ENCODE measurements around the gene DNAJA1.

The DNAJA1 gene

DNA sequence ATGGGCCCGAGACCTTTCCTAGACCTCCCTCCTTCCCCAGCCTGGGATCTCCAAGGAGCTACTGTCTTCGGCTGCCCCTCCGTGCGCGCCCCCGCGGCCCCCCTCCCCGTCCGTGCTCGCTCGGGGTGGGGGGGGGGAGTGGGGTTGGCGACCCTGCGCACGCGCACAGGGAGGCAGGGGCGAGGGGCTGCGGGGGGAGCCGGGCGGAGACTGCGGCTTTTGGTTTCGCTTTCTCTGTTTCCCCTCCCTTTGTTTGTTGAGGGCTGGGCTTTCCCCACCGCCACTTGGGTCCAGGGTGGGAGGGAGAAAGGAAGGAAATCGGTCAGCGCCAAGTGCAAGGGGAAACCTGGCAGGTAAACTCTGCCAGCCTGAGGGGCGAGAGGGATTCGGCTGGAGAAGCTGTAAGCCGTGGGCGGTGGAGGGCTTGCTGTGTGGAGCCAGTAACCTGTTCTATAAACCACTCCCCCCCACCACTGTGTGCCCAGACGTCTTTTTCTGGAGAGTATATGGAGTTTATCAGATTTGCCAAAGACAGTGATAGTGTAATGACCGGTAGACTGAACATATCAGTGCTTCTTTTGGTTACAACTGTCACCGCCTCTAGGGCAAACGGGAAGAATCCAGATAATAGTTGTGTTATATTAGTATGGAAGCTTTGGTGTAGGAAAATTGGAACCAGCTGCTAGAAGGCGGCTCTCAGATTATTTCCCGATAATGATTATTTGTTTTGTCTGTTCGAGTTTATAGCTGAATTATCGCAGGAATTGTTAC is 684 bp downstream of the DNAJA1 start:
- peak; percentile 23 to 59 for DNase-seq (ENCODE audit: extremely low read depth in 1 of 2, low read depth in 1 of 2)

DNA sequence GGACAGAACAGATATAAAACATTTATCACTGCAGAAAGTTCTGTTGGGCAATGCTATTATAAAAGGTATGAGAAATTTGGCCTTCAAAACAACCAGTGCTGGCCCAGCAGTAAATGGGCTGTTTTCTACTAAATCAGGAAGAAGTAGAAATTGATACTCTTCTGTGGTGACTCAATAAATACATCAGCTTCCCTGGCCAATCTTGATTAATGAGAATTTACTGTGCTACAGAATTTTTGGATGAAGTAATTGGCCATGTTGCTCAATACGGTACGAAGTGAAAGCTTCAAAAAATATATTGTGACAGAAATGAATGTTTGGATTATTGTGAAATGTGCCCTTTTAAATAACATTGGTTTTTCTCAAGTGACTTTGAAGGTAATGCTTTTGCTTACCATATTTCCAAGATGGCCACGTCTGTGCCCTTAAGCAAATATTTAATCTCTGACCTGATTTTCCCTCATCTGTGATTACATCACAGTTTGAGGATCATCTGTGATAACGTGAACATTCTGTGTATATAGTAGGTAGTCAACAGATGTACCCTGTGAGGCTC is 4.2 kb downstream of the DNAJA1 start:
- no peak for DNase-seq (ENCODE audit: extremely low read depth in 1 of 2, low read depth in 1 of 2)

DNA sequence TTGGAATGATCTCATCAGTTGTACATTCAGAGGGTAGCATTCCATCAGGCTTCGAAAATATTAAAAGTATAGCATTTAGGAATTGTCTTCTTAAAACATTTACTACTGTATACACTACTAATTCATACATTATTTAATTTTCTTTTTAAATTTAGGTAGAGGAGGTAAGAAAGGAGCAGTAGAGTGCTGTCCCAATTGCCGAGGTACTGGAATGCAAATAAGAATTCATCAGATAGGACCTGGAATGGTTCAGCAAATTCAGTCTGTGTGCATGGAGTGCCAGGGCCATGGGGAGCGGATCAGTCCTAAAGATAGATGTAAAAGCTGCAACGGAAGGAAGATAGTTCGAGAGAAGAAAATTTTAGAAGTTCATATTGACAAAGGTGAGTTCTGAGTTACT is 5.2 kb downstream of the DNAJA1 start:
- DNase-seq (ENCODE audit: extremely low read depth in 1 of 2, low read depth in 1 of 2): no peak

DNA sequence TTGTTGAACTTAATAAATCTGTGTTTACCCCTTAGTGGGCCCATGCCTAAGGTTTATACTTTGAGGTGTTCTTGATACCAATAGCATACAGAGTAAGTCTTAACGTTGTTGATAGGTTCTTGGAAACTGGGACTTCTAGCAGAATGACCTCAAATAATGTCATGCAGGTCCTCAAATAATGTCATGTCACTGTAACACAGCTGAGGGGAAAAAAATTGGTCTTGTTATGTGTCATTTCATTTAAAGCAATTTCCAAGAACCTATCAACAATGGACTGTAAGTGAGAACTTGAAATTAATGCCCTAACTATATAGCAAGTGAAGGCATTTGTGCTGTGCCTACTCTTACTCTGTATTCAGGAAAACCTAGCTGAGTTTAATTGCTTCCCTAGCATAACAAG is 7.2 kb downstream of the DNAJA1 start:
- DNase-seq (ENCODE audit: extremely low read depth in 1 of 2, low read depth in 1 of 2): no peak

DNA sequence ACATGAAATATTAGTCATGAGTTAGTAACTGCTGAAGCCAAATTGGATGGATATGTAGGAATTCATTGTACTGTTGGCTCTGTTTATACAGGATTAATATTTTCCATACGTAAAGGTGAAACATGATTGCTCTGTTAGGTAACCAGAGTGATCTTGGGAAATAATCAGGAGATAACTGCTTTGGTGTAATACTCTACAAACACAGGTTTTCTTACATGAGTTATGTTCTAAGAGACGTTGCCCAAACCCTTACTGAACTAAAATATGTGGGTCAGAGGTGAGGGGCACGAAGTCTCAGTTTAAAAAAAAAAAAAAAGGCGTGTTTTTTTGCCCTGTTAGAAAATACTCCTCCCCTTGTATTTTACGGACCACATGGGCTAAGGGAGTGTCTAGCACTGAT is 7.8 kb downstream of the DNAJA1 start:
- no peak for DNase-seq (ENCODE audit: extremely low read depth in 1 of 2, low read depth in 1 of 2)

DNA sequence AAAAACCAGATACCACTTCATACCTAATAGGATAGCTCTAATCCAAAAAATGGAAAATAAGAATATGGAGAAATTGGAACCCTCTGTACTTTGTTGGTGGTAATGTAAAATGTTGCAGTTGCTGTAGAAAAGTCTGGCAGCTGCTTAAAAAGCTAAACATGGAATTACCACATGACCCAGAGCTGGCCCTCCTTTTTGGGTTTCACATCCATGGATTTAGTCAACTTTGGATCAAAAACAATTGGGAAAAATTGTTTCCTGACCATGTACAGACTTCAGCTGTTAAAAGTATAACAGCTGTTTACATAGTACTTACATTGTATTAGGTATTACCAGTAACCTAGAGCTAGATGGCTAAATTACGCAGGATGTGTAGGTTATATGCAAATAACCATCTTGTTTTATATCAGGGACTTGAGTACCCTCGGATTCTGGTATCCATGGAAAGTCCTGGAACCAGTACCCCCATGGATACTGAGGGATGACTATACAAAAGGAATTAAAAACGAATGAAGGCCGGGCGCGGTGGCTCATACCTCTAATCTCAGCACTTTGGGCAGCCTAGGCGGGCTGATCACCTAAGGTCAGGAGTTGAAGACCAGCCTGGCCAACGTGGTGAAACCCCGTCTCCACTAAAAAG is 15.8 kb downstream of the DNAJA1 start:
- no peak for DNase-seq (ENCODE audit: extremely low read depth in 1 of 2, low read depth in 1 of 2)

DNA sequence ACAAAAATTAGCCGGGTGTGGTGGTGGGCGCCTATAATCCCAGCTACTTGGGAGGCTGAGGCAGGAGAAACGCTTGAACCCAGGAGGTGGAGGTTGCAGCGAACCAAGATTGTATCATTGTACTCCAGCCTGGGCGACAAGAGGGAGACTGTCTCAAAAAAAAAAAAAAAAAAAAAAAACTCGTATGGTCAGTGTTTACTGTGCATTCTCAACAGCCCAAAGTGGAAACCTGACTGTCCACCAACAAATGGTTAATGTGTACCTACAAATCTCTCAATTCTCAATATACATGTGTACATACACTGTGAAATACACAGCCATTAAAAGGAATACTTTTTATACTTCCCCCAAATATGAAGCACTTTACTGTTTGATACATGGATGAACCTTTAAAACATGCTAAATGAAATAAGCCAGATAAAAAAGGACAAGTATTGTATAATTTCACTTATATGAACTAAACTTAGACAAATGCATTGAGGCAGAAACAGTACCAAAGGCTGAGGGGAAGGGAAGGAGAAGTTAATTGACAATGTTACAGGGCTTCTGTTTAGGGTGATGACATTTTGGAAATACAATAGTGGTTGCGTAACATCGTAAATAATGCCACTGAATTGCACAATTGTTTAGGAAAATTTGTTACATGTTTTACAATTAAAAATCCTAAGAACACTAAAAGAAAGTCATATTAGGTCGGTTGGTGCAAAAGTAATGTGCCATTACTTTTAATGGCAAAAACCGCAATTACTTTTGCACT is 16.5 kb downstream of the DNAJA1 start:
- DNase-seq (ENCODE audit: extremely low read depth in 1 of 2, low read depth in 1 of 2): no peak

DNA sequence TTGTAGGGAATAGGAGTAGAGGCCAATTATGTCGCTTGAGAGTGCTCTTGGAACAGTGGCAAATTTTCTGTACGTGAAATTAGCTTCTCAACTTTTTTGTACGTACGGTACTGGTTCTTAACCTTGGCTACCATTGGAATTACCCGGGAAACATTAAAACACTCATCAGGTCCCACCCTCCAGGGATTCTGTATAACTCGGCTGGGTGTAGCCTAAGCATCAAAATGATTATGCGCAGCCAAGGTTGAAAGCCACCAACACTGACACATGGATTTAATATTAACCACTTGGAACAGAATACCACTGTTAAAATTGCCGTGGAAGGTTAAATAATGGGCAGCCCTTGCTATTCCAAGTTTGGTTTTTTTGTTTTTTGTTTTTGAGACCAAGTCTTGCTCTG is 17.4 kb downstream of the DNAJA1 start:
- no peak for DNase-seq (ENCODE audit: extremely low read depth in 1 of 2, low read depth in 1 of 2)

DNA sequence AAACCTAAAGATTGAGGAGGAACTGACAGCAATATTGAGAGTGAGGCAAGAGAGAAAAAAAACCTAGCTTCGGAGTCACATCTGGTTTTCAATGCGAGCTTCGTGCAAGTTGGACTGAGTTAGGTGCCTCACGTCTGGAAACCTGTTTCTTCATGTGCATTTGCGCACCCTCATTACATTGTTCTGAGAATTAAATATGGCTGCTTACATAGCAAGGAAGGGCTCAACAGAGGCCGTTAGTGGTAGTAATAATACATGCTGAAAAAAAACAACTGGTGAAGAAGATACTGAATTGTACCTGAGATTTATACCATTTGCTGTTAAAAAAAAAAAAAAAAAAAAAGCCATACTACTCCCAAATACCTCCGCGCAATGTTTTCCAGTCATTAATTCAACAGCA is 18.6 kb downstream of the DNAJA1 start:
- DNase-seq (ENCODE audit: extremely low read depth in 1 of 2, low read depth in 1 of 2): no peak

DNA sequence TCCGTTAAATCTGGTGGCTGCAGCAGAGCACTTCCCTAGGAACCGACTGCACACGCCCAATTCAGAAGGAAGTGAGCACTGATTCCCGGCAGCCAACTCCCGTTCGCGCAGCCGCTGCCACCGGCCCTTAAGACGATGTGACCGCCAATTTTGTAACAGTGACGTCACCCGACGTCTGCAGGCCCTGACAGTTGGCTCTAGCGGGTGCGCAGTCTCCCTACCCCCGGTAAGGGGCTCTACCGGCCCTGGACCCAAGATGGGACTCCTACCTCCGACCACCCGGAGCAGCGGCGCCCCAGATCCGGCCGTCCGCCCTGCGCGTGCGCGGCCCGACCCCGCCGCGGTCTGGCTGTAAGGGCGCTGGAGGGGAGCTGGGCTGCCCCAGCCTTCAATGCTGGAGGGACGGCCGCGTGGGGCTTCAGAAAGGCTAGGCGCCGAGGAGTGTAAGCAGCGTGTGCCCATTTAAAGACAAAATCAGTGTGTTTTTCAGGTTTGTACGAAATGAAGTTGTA is 19.1 kb downstream of the DNAJA1 start:
- peak; percentile 27 to 29 for DNase-seq (ENCODE audit: extremely low read depth in 1 of 2, low read depth in 1 of 2)

DNA sequence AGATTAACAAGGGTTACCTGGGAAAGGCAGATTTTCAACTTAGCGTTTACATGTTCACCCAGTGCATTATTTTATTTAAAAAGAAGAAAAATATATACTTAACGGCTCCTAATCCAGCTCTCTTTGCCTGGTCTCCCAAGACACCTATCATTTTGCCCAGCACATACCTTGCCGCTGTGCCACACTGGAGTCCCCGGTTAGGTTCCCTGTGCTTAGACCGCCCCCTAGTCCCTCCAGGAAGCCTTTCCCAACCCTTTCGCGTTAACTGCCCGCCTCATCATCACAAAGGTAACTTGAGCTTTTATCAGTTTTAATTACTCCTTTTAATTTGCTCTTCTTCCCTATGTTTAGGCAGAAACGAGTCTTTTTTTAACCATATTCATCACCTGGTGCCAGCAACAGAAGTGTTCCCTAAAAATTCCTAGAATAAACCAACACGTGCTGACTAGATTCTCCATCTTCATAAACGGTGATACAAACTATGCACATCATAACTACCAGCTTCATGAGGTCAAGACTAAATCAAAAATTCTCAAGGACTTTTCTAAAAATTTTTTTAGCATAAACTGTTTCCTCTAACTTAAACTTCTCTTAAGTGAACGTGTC is 19.7 kb downstream of the DNAJA1 start:
- DNase-seq (ENCODE audit: extremely low read depth in 1 of 2, low read depth in 1 of 2): no peak

DNA sequence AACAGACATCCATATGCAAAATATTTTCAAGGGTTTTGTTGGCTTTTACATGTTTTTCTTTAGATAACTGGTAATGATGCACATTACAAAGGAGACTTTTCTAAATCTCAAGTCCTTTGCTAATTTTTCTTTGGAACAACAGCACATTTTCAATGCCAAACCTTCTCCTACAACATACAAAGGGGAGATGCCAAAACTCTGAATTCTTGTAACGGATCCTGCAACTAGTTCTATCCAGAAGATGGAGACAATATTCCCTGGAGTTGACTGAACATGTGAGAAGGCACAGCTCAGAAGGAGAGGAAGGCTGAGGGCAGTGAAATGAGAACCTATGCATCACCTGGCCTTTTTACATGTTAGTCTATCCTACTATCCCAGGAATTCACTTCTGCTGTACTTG is 21.0 kb downstream of the DNAJA1 start:
- no peak for DNase-seq (ENCODE audit: extremely low read depth in 1 of 2, low read depth in 1 of 2)

DNA sequence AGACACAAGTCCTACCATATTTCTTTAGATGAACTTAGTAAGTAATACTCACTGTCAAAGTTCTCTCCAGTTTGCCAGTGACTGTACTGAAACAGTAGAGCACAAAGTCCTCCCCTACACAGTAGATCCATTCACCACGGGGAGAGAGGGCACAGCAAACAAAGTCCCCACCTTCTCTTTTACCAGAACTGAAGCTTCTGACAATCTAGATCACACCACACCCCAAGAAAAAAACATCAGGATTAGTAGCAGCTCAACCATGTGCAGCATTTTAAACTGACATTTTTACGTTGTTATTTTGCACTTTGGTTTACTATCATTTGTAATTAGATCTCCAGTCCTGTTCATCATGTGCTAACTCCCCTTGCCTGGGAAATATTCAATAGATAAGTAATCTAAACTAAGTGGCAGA is 23.0 kb downstream of the DNAJA1 start:
- DNase-seq (ENCODE audit: extremely low read depth in 1 of 2, low read depth in 1 of 2): no peak

DNA sequence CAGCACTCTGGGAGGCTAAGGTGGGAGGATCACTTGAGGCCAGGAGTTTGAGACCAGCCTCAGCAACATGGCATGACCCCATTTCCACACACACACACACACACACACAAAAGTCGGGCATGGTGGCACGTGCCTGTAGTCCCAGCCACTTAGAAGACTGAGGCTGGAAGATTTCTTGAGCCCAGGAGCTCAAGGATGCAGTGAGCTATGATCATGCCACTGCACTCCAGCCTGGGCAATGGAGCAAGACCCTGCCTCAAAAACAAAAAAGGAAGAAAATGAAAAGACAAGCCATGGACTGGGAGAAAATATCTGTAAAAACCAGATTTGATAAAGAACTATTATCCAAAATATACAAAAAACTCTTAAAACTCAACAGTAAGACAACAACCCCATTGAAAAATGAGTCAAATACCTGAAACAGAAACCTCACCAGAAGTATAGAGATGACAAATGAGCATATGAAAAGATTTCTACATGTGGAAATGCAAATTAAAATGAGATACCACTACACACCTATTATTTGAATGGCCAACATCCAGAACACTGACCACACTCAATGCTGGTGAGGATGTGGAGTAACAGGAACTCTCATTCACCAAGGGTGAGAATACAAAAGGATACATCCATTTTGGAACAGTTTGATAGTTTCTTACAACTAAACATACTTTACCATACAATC is 24.7 kb downstream of the DNAJA1 start:
- DNase-seq (ENCODE audit: extremely low read depth in 1 of 2, low read depth in 1 of 2): no peak

DNA sequence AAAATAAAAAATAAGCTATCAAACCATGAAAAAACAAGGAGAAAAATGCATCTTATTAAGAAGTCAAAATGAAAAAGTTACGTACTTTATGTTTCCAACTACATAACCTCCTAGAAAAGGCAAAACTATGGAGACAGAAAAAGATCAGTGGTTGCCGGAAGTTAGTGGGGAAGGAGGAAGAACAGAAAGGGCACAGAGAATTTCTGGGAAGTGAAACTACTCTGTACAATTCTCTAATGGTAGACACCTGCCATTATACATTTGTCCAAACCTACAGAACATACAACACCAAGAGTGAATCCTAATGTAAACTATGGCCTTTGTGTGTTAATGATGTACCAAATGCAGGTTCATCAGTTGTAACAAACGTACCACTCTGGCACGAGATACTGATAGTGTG is 26.1 kb downstream of the DNAJA1 start:
- no peak for DNase-seq (ENCODE audit: extremely low read depth in 1 of 2, low read depth in 1 of 2)

DNA sequence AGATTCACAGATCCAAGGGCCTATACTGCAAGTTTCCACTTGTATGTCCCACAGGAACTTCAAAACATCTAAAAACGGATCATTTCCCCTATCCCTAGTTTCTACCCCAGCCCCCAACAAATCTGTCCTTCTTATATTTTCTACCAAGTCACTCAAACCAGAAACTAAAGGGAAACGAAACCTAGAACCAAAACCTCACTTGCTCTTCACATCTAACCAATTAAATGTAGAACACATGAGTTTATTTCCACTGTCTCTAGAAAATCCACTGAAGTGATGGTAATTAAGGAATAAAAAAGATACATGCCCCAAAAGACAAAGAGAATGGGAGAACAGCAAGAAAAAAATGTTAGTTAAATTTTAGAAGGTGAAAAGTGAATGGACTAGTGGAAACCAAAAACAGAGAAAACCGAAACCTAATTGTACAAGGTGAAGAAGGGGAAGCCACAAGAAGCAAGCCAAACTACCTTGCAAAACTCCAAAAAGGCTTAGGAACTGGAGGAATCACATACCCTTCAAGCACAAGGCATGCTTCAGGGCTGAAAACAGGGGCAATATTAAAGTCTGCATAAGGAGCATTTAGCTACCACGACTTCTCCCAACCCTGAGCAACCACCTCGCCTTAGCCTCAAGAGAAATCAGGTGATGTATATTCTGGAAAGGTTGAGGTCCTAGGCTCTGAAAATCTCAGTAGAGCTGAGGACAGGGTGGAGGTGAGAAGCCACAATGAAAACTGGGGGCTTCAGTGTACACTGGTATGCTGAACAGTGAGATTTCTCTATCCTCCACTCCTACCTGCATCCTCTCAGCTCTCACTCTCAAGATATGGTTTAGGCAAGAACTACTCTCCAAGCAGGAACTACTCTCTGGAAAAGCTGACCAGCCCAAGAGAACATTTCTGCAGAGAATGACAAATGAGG is 40.3 kb downstream of the DNAJA1 start:
- no peak for DNase-seq (ENCODE audit: extremely low read depth in 1 of 2, low read depth in 1 of 2)

DNA sequence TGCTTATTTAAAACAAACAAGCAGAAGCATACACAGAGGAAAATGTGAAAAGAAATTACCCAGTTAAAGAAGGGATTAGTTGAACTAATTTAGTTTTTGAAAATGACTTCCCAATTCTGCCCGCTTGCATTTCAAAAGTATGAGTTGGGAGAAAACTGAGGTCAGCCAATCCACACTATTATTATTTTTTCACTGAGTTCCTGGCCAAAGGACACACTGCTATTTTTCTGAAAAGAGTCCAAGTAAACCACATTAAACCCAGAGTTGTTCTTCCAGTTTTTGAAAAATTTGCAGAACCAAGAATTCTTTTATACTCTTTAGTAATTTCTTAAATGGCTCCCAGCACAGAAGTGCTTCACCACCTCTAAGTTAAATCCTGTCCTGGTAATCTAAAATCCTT is 43.9 kb downstream of the DNAJA1 start:
- no peak for DNase-seq (ENCODE audit: extremely low read depth in 1 of 2, low read depth in 1 of 2)

DNA sequence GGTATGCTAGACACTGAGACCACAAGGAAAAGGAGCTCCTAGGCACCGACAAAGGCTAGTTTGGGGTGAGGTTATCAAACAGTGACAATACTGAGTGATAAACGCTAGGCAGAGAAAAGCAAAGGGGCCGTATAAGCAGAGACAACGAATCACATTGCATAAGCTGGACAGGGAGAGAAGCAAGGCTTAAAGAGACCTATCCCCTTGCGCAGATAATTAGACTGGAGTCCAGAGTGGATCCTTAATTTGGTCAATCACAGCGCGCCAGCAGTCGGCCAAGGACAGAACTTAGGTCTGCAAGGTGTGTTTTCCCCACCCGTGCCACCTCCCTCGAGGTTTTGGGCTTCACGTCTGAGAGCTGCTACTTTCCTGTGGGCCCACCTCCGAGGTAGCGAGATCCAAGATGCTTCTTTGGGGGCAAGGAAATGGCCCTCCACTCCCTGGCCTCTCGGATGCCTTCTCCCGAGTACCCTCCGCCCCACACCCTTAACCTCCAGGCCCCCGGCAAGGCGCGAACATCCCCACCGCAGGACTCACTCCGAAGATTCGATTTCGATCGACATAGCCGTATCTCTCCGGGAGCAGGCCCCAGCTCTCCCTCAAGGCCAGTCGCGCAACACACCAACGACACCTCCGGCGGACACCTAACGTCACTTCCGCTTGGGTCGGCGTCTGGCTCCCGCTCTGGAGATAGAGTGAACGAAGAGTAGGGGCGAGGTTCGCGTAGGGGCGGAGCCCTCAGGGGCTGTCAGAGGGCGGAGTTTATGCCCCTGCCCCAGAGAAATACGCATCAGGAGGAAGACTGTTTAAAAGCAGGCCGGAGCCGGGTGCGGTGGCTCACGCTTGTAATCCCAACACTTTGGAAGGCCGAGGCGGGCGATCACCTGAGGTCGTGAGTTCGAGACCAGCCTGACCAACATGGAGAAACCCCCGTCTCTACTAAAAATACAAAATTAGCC is 51.3 kb downstream of the DNAJA1 start, which contains the start of gene SMU1:
SMU1 (minus strand) TSS at position 629 of the 959 bp plus-strand sequence; CDS start at position 563, 66 bp downstream.
- DNase-seq (ENCODE audit: extremely low read depth in 1 of 2, low read depth in 1 of 2): peak; percentile 86 to 87

Data from activated CD8-positive, alpha-beta memory T cell treated with anti-CD3 and anti-CD28 coated beads for 1 hour (primary cell).